PC-3 (cell line): Measurements from ENCODE around the gene AGAP1. TPM values are rescaled to one million over a fixed set of nuclear protein-coding genes. Genes with fewer than 3 reads are reported as not detected.

ENCODE experiments used
- ATAC-seq: fragments of 200-7000 bp; cut with Tn5 transposase; 2 replicates; pipeline ENCODE4 v1.9.1; 2020; ENCODE audit warnings: mild to moderate bottlenecking, moderate library complexity
- BruUV-seq: library from RNA; stranded (reverse); fragments of 400-500 nt; replicated peaks from 2 replicates; lab custom pipeline; 2021; lab: Mats Ljungman, UMichigan
- CTCF ChIA-PET: fragments of 300-600 bp; sonication (Branson Sonifier 250); formaldehyde crosslinking; loops from one replicate; lab custom pipeline; 2022; ENCODE audit warnings: antibody characterized with exemption; lab: Charles Lee
- POLR2A ChIA-PET: fragments of 300-600 bp; sonication (Branson Sonifier 250); formaldehyde crosslinking; loops from one replicate; lab custom pipeline; 2022; ENCODE audit warnings: antibody characterized with exemption; ENCODE audit not compliant: unreplicated experiment; lab: Charles Lee
- DNase-seq: peaks from one replicate; pipeline ENCODE4 v3.0.0-alpha.2; 2015
- H2AFZ ChIP-seq: fragments of 300-600 bp; sonication (generic); 2 replicates; pipeline ENCODE4 v1.6.0; 2016; ENCODE audit warnings: antibody characterized with exemption, low read length
- H3F3A ChIP-seq: fragments of 300-600 bp; sonication (generic); one replicate; pipeline ENCODE4 v1.6.0; 2017; ENCODE audit warnings: antibody characterized with exemption, low read length, control low read depth, mild to moderate bottlenecking; ENCODE audit not compliant: unreplicated experiment
- H3K27ac ChIP-seq: fragments of 300-600 bp; sonication (generic); 2 replicates; pipeline ENCODE4 v1.5.1; 2016; ENCODE audit warnings: mild to moderate bottlenecking, low read length
- H3K27me3 ChIP-seq: fragments of 300-600 bp; sonication (generic); 2 replicates; pipeline ENCODE4 v1.6.1; 2016; ENCODE audit warnings: low read length, mixed read lengths
- H3K36me3 ChIP-seq: fragments of 300-600 bp; sonication (generic); 2 replicates; pipeline ENCODE4 v1.6.1; 2016; ENCODE audit warnings: low read depth, mixed run types, low read length, mixed read lengths
- H3K4me1 ChIP-seq: fragments of 300-600 bp; sonication (generic); 2 replicates; pipeline ENCODE4 v1.5.1; 2016; ENCODE audit warnings: low read length; ENCODE audit not compliant: insufficient read depth
- H3K4me2 ChIP-seq: fragments of 300-600 bp; sonication (generic); 2 replicates; pipeline ENCODE4 v1.6.0; 2016; ENCODE audit warnings: low read length
- H3K4me3 ChIP-seq: fragments of 300-600 bp; sonication (generic); 2 replicates; pipeline ENCODE4 v1.5.1; 2016; ENCODE audit warnings: mild to moderate bottlenecking, low read length, mixed read lengths
- H3K79me2 ChIP-seq: fragments of 300-600 bp; sonication (generic); 2 replicates; pipeline ENCODE4 v1.6.1; 2017; ENCODE audit warnings: low read length, mixed read lengths
- H3K9ac ChIP-seq: fragments of 300-600 bp; sonication (generic); 2 replicates; pipeline ENCODE4 v1.6.0; 2016; ENCODE audit warnings: mild to moderate bottlenecking, low read length
- H3K9me2 ChIP-seq: fragments of 300-600 bp; sonication (generic); replicated peaks from 2 replicates; pipeline ENCODE4 v1.6.1; 2016; ENCODE audit warnings: mixed run types, low read length, mixed read lengths
- H3K9me3 ChIP-seq: fragments of 300-600 bp; sonication (generic); 2 replicates; pipeline ENCODE4 v1.6.1; 2016; ENCODE audit warnings: low read length, mixed read lengths
- H4K20me1 ChIP-seq: fragments of 300-600 bp; sonication (generic); 2 replicates; pipeline ENCODE4 v1.6.1; 2016; ENCODE audit warnings: low read length, mixed read lengths
- EZH2 ChIP-seq: fragments of 300-600 bp; sonication (generic); IDR thresholded peaks from one replicate; pipeline ENCODE4 v1.6.1; 2017; ENCODE audit warnings: antibody characterized with exemption, mild to moderate bottlenecking, low read length; ENCODE audit not compliant: unreplicated experiment
- EZH2phosphoT487 ChIP-seq: fragments of 300-600 bp; sonication (generic); IDR thresholded peaks from 2 replicates; pipeline ENCODE4 v1.6.1; 2018; ENCODE audit warnings: mild to moderate bottlenecking, antibody characterized with exemption, low read length, borderline replicate concordance
- intact Hi-C: fragments of 100-400 bp; cut with micrococcal nuclease; formaldehyde crosslinking; loops from 2 replicates; pipeline ENCODE4 v1.9.0; 2023
- total RNA-seq: library from RNA; depleted of rRNA; stranded (reverse); fragments of >200 nt; gene quantifications from 2 replicates; pipeline ENCODE4 v1.2.3, GENCODE V29; 2014
- TF ChIP-seq, protein P1 (sequence below): fragments of 300-600 bp; sonication (generic); conservative IDR thresholded peaks from 2 replicates; pipeline ENCODE4 v1.5.1; 2017; ENCODE audit warnings: antibody characterized with exemption, low read depth, mild to moderate bottlenecking, low read length

Gene AGAP1
- total RNA-seq, 1 experiment from 2014 or later: 31.0 TPM

DNA sequence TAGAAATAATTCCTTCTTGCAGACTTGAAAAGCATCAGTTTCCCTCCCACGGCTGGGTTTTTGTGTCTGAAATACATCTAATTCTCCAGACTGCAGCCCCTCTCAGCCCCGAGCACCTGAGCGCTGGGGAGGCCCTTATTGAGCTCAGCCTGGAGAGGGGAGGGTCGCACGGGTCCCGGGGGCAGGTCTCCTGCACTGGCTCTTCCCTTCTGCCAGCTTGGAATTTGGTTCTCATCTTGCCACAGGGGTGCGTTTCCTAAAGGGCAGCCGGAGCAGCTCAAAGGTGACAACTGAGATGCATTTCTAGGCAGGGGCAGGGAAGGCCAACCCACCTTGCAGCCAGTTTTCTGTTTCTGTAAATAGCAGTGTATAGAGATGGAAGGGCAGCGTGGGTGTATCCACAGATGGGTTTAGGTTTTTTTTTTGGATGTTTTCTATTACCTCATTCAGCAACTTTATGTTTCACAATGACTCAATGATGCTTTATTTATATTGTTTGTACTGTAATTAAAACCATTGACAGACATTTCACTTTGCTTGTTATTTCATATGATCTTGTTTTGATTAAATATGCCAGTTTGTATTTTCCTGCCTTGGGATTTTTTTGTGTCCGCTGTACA is 637.3 kb downstream of the AGAP1 start:
- no TSS peak for BruUV-seq
- H3K9me3 ChIP-seq: no peaks in the 10 kb centered on the region
- intact Hi-C loops: no loop called here

DNA sequence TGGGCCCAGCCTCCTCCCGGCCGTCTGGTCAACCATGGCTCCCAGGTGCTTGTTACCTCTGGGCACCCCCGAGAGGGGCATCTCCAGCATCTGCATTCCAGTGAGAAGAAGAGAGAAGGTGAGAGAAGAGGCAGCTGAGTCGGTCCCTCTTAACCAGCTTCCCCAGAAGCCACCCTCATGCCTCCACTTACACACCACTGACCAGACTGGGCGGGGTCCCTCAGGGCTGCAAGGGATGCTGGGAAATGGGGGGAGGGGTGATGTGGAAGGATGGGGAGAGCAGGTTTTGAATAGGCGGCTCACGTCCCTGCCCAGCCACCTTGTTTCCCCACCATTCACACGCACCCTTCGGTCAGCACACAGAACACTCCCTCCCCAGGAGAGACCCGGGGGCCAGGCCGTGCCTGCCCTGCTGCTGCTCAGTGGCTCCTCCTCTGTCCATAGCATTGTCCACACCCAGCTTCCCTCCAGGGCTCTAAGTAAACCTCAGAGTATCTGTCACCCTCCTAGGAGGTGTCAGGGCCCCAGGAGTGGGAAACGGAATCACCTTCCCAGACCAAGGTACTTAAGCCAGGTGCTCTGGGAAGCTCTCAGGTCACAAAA is 639.7 kb downstream of the AGAP1 start:
- CTCF ChIA-PET: no interaction called here
- H3K27ac ChIP-seq: no peak overlapping the region
- H3K4me3 ChIP-seq: no peak overlapping the region
- no TSS peak for BruUV-seq
- DNase-seq (no peak), ATAC-seq (no peak)
- H3K79me2 ChIP-seq: no peaks in the 10 kb centered on the region
- no peaks in the 10 kb centered on the region for H3F3A ChIP-seq
- no peaks in the 10 kb centered on the region for H3K9me2 ChIP-seq
- intact Hi-C loops: no loop called here
- H3K9me3 ChIP-seq: no peaks in the 10 kb centered on the region
- H3K36me3 ChIP-seq: no peaks in the 10 kb centered on the region
- POLR2A ChIA-PET: interaction anchor here (0.6 kb wide), 1 partner anchor 24 kb away, joined by 3 read pairs; no protein-coding TSS in a partner anchor
- TF ChIP-seq EZH2phosphoT487: no peak
- TF ChIP-seq EZH2: no peak
- TF ChIP-seq, protein P1, sequence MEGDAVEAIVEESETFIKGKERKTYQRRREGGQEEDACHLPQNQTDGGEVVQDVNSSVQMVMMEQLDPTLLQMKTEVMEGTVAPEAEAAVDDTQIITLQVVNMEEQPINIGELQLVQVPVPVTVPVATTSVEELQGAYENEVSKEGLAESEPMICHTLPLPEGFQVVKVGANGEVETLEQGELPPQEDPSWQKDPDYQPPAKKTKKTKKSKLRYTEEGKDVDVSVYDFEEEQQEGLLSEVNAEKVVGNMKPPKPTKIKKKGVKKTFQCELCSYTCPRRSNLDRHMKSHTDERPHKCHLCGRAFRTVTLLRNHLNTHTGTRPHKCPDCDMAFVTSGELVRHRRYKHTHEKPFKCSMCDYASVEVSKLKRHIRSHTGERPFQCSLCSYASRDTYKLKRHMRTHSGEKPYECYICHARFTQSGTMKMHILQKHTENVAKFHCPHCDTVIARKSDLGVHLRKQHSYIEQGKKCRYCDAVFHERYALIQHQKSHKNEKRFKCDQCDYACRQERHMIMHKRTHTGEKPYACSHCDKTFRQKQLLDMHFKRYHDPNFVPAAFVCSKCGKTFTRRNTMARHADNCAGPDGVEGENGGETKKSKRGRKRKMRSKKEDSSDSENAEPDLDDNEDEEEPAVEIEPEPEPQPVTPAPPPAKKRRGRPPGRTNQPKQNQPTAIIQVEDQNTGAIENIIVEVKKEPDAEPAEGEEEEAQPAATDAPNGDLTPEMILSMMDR: no peak
- H3K9ac ChIP-seq: no peak overlapping the region
- H3K4me1 ChIP-seq: no peaks in the 10 kb centered on the region
- H3K4me2 ChIP-seq: no peak overlapping the region
- H4K20me1 ChIP-seq: no peaks in the 10 kb centered on the region
- no peaks in the 10 kb centered on the region for H3K27me3 ChIP-seq
- no peak overlapping the region for H2AFZ ChIP-seq

More for the DNA sequence above, 637.3 kb downstream of the AGAP1 start:
- Histone ChIP-seq H3K79me2 (no peaks in the 10 kb centered on the region), H4K20me1 (no peaks in the 10 kb centered on the region), H3K36me3 (no peaks in the 10 kb centered on the region), H3K9me2 (no peaks in the 10 kb centered on the region), H3K4me3 (no peak overlapping the region), H3F3A (no peaks in the 10 kb centered on the region), H3K9ac (no peak overlapping the region), H3K4me2 (no peak overlapping the region), H3K27ac (no peak overlapping the region), H3K4me1 (peaks cover 9% of the 10 kb centered on the region; the same call in 1 of the 2 replicates), H2AFZ (no peak overlapping the region), H3K27me3 (no peaks in the 10 kb centered on the region)
- ChIA-PET POLR2A (no interaction called here), CTCF (no interaction called here)
- TF ChIP-seq EZH2phosphoT487 (no peak), EZH2 (no peak)
- TF ChIP-seq, protein P1: no peak
- ATAC-seq (no peak), DNase-seq (no peak)

DNA sequence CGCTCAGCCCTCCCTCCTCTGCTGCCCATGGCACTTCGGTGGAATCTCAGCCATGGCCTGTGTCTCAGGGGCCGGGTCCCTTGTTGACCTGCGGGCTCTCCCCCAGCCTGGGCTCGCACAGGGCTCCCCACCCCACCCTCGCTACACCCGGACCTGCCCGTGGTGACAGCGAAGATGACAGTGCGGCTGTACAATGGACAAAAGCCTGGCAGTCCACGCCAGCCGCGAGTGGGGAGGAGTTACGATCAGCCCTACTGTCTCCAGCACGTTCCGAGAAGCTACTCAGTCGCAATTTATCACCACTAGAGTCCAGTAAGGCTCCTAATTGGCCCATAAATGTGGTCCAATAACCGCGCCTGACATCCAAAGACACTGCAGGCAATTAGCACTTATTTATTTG is 642.7 kb downstream of the AGAP1 start:
- Histone ChIP-seq H3K27me3 (no peaks in the 10 kb centered on the region), H3K4me1 (no peaks in the 10 kb centered on the region), H3K27ac (no peak overlapping the region), H3K9ac (no peak overlapping the region), H3K4me3 (no peak overlapping the region), H3K4me2 (no peak overlapping the region), H3K9me2 (no peaks in the 10 kb centered on the region), H3K79me2 (no peaks in the 10 kb centered on the region), H4K20me1 (no peaks in the 10 kb centered on the region), H2AFZ (no peak overlapping the region), H3F3A (no peaks in the 10 kb centered on the region), H3K36me3 (no peaks in the 10 kb centered on the region), H3K9me3 (no peaks in the 10 kb centered on the region)
- ChIA-PET CTCF (no interaction called here), POLR2A (no interaction called here)
- DNase-seq (no peak), ATAC-seq (no peak)
- no TSS peak for BruUV-seq
- TF ChIP-seq EZH2phosphoT487 (no peak), EZH2 (no peak)
- TF ChIP-seq, protein P1: no peak
- intact Hi-C loops: no loop called here
